MM.1S (cell line): Measurements from ENCODE around the gene SLC24A3.

Source experiments
- EZH2 ChIP-seq: fragments of 300-600 bp; sonication (generic); optimal IDR thresholded peaks from 2 replicates; pipeline ENCODE3; 2017; ENCODE audit warnings: low read depth, mild to moderate bottlenecking, antibody characterized with exemption, low read length, mixed read lengths
- EZH2phosphoT487 ChIP-seq: fragments of 300-600 bp; sonication (generic); IDR thresholded peaks from 2 replicates; pipeline ENCODE4 v1.6.1; 2018; ENCODE audit warnings: antibody characterized with exemption, low read length
- TF ChIP-seq, protein P1 (sequence below): fragments of 300-600 bp; sonication (generic); IDR thresholded peaks from 2 replicates; pipeline ENCODE4 v1.5.1; 2016; ENCODE audit warnings: antibody characterized with exemption, low read length, mixed read lengths

DNA sequence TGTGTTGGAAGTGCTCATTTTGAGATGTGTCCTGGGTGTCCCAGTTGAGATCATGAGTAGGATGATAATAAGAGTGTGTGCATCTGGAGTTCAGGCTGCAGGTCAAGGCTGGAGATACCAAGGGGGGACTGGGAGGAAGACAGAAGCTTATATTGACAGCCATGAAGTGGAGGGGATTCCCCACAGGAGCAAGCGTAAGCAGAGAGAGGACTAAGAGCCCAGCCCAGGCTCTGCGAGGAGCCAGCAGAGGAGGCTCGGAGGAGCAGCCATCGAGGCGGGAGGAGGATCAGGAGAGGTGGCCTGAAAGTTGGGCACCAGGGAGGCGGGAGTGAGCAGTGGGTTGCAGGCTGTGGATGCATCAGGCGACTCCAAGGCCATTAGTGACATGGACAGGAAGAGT, 116.2 kb downstream of the SLC24A3 start:
- TF ChIP-seq, protein P1, sequence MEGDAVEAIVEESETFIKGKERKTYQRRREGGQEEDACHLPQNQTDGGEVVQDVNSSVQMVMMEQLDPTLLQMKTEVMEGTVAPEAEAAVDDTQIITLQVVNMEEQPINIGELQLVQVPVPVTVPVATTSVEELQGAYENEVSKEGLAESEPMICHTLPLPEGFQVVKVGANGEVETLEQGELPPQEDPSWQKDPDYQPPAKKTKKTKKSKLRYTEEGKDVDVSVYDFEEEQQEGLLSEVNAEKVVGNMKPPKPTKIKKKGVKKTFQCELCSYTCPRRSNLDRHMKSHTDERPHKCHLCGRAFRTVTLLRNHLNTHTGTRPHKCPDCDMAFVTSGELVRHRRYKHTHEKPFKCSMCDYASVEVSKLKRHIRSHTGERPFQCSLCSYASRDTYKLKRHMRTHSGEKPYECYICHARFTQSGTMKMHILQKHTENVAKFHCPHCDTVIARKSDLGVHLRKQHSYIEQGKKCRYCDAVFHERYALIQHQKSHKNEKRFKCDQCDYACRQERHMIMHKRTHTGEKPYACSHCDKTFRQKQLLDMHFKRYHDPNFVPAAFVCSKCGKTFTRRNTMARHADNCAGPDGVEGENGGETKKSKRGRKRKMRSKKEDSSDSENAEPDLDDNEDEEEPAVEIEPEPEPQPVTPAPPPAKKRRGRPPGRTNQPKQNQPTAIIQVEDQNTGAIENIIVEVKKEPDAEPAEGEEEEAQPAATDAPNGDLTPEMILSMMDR: no peak
- no peak for TF ChIP-seq EZH2phosphoT487
- no peak for TF ChIP-seq EZH2
